Brain pericyte (primary cell): ENCODE measurements around the gene AP4S1.
A peak's percentile ranks its signal among the peaks of the same experiment; 100 is the strongest.
"Not testable (repeated sequence)": the region's sequence is repeated elsewhere in the genome, so short reads cannot be mapped to it uniquely, and the experiment has no call there.

Experiments
- DNase-seq: peaks from one replicate; pipeline ENCODE4 v3.0.0-alpha.2; 2012; ENCODE audit warnings: low read depth, low spot score

Gene AP4S1

GRCh38 chr14:31025367-31026076, at the start of gene AP4S1:
TSS of gene AP4S1 (plus strand) at chr14:31025649. CDS start at chr14:31066197, 40,548 bp downstream.
- peak; percentile 5 for DNase-seq

DNA sequence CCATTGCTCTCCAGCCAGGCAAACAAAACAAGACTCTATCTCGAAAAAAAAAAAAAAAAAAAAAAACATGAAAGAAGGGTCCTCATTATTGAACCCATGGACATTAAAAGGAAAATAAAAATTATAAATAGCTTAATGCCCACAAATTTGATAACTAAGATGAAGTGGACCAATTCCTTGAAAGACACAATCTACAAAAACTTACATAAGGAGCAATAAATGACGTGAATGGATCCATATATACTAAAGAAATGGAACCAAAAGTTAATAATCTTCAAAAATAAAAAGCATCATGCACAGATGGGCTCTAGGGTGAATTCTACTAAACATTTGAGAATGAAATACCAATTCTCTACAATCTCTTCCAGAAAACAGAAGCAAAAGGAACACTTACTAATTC, 47.7 kb upstream of the AP4S1 start:
- DNase-seq, result no peak

DNA sequence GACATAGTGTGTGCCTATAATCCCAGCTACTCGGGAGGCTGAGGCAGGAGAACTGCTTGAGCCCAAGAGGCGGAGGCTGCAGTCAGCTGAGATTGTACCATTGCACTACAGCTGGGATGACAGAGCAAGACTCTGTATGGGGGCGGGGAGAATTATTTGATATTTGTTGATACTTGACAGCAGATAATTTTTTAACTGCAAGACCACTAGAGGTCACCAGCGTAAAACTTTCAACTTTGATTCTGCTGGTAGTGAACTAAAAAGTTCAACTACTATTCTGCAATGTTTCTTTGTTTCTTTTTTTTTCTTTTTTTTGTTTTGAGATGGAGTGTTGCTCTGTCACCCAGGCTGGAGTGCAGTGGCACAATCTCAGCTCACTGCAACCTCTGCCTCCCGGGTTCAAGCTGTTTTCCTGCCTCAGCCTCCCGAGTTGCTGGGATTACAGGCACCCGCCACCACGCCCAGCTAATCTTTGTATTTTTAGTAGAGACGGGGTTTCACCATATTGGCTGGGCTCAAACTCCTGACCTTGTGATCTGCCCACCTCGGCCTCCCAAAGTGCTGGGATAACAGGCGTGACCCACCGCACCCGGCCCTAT, 45.2 kb upstream of the AP4S1 start:
- DNase-seq, result peak; percentile 27

- DNase-seq, result no peak
Measured at GRCh38 chr14:30980980-30981379, 44.5 kb upstream of the AP4S1 start.

DNA sequence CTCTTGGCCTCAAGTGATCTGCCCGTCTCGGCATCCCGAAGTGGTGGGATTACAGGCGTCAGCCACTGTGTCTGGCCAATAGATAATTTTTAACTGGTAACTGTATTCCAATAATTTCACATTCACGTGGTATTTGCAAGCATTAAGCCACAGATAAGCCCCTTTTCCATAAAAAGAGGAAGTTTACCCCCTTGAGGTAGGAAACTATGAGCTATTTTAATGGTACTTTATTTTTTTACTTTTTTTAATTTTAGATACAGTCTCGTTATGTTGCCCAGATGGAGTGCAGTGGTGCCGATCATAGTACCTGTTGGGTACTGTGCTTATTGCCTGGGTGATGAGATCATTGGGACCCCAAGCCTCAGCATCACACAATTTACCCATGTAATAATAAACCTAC, 42.9 kb upstream of the AP4S1 start:
- no peak for DNase-seq

- no peak for DNase-seq
Measured at GRCh38 chr14:30983858-30984257, 41.6 kb upstream of the AP4S1 start.

DNA sequence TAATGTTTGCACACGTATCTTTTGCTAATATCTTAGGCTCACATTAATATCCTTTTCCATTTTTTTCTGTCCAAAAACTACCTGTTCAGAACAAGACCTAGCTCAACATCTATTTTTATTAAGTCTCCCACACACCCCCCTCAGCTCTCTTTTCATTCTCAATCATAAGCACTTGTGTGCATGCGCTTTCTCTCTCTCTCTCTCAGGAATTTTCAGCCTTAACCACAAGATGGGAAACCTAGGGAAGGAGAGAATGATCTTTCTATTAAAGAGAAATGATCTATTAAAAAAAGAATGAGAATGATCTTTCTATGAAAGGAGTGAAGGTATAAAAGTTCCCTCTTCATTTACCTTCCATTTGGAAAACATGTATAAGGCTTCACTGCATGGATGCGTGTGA, 39.7 kb upstream of the AP4S1 start:
- no peak for DNase-seq

- DNase-seq, result no peak
Measured at GRCh38 chr14:30988509-30988908, 36.9 kb upstream of the AP4S1 start.

- no peak for DNase-seq
Measured at GRCh38 chr14:30990770-30991169, 34.7 kb upstream of the AP4S1 start.

DNA sequence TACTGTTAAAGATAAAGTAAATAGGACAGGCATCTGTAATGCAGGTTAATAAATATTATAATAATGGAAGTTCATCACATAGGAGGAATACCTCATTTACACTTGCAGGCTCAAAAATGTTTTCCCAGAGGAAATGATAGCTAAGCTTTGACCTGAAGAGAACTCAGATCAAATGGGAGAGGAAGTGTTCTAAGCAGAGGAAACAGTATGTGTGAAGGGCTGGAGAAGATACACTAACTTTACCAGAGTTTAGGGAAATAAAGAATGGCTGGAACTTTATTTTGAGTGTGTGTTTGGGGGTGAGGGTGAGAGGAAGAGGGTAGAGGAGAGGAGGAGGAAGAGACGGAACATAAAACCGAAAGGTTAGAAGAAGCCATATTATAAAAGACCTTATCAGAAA, 34.0 kb upstream of the AP4S1 start:
- no peak for DNase-seq

- no peak for DNase-seq
Measured at GRCh38 chr14:30993071-30993470, 32.4 kb upstream of the AP4S1 start.

GRCh38 chr14:30994681-30995620, 30.5 kb upstream of the AP4S1 start:
- DNase-seq, result no peak

- no peak for DNase-seq
Measured at GRCh38 chr14:30995689-30996088, 29.8 kb upstream of the AP4S1 start.

DNA sequence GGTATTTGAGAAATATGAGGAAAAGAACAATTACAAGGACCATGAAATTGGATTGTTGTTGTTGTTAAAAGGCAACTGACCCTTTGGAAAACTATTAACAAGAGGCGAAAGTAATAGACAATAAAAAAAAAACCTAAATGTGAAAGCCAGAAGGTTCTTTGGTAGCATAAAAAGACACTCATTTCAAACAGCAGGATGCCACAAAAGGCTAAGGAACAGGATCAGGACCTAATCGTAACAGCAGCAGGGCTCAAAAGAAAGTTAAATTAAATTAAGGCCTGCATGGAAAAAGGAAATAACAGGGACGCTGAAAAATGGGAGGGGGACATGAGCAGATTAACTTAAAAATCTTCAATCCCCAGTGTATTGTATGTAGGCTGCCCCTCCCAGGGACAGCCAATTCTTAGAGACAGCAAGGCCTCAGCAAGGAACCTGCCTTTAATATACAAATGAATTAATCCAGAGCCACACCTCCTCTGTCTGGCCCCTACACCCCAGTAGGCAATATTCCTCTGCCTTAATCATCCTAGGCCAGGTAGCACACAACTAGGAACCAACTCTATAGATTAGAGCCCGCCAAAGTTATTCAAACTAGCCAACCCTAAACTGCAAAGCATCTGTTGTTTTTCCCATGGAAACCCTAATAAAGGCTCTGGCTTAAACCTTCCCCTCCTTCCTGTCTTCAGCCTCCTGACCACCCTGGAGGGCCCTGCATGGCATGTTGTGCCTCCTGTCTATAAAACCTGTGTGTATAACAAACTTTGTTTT, 28.4 kb upstream of the AP4S1 start:
- DNase-seq, result no peak

DNA sequence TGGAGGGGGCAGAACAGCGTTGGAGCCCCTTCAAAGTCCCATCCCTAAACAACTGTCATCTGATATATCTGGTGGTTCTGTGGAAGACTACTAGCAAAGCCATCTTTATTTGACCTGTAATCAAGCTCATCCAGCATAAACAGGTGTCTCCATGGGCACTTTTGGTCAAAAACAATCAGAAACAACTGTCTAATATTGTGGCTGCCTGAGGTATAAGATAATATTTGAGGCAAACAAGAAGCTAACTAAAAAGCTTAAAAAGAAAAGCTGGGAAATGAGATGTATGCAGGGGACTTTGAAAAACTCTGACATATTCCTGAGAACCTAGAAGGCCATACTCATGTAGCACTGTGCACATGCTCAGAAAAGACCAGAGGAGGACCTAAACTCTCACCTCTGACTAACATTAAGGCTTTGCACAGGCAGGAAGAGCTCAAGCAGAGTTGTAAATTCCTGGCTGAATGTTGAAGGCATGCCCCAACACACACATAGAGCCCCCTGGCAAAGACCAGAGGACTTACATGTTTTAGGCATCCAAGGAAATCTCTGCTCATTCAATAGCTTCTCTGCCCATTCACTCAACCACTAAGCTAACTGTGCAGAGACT, 27.2 kb upstream of the AP4S1 start:
- DNase-seq, result no peak

- DNase-seq, result no peak
Measured at GRCh38 chr14:30999038-30999773, 26.2 kb upstream of the AP4S1 start.

- DNase-seq, result no peak
Measured at GRCh38 chr14:31000629-31001338, 24.7 kb upstream of the AP4S1 start.

- no peak for DNase-seq
Measured at GRCh38 chr14:31001339-31001658, 24.1 kb upstream of the AP4S1 start.

DNA sequence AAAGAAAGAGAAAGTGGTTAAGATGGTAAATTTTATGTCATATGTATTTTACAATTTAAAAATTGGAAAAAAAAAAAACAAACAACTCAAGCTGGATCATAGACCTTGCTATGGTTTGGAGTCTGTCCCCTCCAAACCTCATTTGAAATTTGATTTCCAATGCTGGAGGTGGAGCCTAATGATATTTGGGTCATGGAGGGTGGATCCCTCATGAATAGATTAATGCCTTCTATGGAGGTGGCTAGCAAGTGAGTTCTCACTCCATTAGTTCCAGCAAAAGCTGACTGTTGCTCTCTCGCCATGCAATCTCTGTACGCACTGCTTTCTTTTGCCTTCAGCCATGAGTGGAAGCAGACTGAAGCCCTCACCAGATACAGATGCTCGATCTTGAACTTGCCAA, 22.2 kb upstream of the AP4S1 start:
- no peak for DNase-seq

- DNase-seq, result not testable (repeated sequence)
Measured at GRCh38 chr14:31004007-31004406, 21.4 kb upstream of the AP4S1 start.
